Renal pelvis (tissue), 4 donors: ENCODE measurements around the gene MRNIP. TPM values are rescaled to one million over a fixed set of nuclear protein-coding genes. Genes with fewer than 3 reads are reported as not detected.
"Not testable (repeated sequence)": the region's sequence is repeated elsewhere in the genome, so short reads cannot be mapped to it uniquely, and the experiment has no call there.

Experiments
- DNase-seq: peaks from one replicate; pipeline ENCODE4 v3.0.0-alpha.2; 2013
- polyA plus RNA-seq, 3 donors: library from polyadenylated mRNA; unstranded; fragments of 120-200 nt; gene quantifications; one replicate each; pipeline ENCODE4 v1.2.1, GENCODE V29; 2013; ENCODE audit not compliant: insufficient read length in 3 of 3

Gene MRNIP
- polyA plus RNA-seq, 3 donors = 30.4 to 53.8 (median 50.4) TPM

- no peak for DNase-seq
These were observed 15.5 kb upstream of the MRNIP start for GRCh38 chr5:179874136-179874535.

DNA sequence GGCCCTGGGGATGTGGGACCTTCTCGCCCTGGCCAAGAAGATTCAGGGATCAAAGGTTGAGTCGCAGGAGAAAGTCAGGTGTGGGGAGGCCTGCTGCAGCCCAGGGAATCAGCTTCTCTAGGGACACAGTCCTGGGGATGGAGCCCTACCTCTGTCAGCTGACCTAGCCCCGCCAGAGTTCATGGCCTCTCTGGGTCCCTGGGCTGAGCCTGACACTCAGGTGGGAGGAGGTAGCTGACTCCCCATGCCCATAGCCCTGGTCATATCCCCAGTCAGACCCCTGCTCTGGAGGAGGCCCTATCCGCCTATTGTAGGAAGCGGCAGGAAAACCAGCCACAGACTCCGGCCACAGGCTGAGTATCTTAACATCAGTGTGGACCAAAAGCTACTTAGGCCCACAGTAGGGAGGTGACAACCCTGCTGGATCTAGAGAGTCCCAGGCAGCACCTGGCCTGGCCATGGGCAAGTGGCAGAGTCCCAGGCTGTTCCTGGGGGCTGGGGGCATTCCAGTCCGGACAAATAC, 15.0 kb upstream of the MRNIP start:
- DNase-seq = no peak

DNA sequence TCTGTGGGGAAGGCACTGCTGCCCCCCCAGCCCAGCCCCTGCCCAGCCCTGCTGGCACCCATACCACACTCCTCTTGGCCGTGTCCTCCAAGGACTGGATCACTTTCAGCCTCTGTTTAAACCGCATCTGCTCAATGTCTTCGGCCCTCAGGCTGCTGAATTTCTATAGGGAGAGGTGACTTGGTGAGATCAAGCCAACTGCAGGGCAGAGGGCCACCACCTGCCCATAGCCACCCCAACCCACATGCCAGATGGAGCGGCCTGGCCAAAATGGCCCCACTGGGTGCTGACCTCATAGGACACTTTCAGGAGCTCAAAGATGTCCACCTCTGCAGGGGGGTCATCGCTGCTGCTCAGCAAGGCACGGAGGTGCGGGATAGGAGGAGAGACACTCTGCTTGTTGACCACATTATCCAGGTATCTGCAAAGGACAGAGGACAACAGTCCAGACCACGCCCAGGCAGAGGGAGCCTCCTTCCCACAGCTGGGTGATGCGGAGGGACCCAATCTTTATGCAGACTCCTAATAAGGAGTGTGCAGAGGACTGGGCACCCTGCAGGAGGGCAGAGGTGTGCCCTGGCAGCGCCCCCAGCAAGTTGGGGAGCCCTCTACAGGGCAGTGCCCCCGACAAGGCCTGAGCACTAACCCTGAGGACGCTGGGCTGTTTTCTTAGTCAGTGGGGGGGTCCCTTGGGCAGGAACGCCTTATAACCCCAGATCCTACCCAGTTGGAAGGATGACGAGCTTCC, 14.4 kb upstream of the MRNIP start:
- DNase-seq = no peak

DNA sequence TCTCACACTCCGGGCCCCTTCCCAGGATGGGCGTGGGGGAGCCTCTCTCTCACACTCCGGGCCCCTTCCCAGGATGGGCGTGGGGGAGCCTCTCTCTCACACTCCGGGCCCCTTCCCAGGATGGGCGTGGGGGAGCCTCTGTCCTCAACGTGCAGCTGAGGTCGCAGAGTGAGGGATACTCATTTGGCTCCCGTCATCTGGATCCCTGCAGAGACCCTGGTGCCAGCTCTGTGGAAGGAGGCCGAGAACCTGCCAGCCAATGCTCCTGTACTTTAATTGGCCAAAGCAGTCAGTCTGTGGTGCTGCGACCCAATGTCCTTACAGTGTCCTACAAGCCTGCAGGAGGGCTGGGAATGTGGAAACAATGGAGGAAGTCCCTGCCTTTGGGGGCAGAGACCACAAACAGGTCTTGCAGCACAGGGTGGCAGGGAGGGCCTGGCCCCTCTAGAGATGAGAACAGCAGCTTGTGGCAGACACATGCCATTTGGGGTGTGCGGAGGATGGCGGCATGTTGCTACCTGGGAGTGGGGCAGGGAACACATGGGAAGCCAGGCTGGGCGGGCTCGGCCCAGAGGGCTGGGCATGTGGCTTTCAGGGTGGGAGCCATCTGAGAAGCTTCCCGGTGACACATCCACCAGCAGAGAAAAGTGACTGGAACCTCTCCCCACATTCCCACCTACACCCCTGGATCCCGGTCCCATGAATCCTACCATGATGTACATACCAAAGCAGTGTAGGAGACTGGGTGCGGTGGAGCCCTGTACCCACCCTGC, 13.6 kb upstream of the MRNIP start:
- DNase-seq = no peak

GRCh38 chr5:179871533-179871932, 12.9 kb upstream of the MRNIP start:
- DNase-seq = not testable (repeated sequence)

DNA sequence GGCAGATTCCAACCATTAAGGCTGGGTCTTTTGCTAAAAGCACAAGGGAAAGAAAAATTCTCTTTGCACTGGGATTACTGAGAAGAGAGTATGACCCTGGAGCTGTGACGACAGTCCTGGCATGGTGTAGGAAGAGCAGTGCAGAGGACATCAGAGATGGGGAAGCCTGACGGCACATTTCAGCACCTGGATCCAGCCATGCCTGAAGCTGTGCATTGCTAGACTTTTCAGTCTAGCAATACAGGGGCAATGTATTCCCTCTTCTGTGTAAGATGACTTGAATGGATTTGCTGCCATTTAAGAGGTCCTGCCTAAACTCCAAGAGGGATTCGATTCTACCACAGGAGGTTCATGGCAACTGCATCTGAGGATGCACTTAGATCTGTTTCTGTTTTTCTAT, 12.3 kb upstream of the MRNIP start:
- no peak for DNase-seq

GRCh38 chr5:179870403-179870903, 11.8 kb upstream of the MRNIP start:
- DNase-seq = peak; percentile 30

DNA sequence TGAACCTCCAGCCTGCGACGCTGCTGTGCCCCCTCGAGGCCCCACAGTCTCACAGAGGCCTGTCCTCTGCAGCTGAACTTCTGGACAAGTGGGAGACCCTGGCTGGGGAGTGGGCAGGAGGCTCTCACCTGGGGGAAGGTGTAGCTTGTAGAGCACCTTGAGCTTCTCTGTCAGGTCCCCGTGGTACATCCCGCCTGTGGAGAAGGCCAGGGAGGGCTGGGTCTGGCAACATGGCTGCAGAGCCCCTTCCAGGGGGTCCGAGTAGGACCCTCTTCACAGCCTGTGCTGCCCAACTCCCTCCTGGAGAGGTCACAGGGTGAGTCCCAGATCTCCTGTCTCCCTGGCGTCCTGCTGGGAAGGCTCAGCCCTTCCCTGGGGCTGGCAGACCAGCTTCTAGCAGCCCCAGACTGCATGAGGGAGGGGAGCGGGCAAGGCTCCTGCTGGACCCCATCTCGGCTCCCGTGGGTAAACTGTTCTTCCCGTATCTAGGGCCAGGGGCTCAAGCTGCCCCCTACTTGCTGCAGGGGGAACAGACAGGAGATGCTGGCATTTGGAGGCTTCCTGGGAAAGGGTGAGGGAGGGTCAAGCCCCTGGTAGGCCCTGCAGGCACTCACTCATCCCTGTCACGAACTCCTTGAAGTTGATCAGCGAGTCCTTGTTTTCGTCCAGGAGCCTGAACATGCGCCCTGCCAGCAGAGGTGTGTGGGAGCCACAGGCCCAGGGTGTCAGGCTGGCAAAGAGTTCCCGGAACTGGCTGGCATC, 11.2 kb upstream of the MRNIP start:
- no peak for DNase-seq

DNA sequence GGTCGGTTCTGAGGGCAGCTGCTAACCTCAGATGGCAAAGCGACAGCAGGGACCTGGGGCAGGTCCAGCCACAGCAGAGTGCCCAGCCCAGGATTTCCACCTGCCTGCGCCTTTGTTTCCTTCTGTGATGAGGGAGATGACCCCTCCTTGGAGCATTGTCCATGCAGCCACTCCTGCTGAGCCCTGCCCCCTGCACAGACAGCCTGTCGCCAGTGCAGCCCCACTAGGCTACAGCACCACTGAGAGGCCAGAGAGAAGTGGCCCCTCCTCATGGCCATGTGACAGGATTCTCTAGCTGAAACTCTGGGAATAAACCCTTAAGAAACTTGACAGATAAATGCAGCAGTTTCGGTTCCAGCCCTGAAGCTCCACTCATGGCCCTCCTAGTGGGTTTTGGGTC, 10.5 kb upstream of the MRNIP start:
- DNase-seq = no peak

GRCh38 chr5:179868541-179868940, 9.9 kb upstream of the MRNIP start:
- no peak for DNase-seq

DNA sequence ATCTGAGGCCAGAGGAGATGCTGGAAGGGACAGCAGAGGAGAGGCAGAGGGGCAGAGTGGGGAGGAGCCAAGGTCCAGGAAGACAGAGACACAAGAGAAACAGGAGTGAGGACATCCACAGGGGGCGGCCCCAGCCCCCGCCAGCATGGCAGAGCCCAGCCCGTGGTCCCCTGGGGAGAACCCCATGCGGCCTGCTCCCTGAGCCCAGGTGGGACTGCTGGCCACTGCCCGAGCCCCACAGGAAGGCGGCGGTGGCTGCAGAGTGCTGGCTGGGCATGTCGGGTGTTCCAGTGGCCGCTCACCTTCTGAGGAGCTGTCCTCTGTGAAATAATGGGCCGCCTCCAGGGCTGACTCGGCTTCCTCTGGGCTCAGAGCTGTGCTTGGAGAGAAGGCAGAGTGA, 8.9 kb upstream of the MRNIP start:
- DNase-seq = no peak

- no peak for DNase-seq
These were observed 8.5 kb upstream of the MRNIP start for GRCh38 chr5:179867079-179867465.

DNA sequence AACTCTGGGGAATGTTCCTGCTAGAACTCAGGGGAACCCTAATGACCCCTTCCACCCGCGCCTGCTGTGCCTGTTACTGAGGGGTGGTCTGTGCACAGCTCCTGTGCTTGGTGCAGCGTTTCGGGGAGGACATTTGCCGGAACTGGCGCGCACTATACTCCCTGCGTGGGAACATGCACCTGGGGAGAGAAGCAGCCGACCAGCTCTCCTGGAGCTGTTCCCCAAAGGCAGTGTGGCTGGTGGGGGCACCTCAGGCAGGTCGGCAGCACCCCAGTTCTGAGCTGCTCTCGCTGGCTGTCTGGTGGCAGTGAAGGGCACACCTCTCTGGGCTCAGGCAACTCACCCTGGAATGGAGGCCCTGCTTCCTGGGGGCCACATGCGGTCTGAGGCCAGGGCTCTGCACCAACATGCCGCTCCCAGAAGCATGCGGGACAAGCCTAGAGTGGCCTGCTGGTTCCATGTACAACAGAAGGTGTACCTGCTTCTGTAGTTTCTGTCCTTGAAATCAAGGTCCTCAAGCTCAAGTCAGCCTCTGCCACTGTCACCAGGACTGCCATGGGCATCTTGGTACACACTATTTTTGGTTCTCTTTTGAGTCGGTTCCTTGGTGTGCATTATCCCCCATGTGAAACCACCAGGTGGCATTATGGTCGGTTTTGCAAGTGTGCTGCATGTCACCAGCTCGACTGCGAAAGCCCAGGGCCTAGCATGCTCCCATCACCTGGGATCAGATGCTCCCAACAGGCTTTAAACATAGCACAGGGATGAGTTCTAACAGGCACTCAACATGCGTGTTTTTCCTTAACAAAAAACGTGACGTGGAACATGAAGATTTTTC, 7.8 kb upstream of the MRNIP start:
- DNase-seq = no peak

- no peak for DNase-seq
These were observed 7.0 kb upstream of the MRNIP start for GRCh38 chr5:179865491-179866240.

DNA sequence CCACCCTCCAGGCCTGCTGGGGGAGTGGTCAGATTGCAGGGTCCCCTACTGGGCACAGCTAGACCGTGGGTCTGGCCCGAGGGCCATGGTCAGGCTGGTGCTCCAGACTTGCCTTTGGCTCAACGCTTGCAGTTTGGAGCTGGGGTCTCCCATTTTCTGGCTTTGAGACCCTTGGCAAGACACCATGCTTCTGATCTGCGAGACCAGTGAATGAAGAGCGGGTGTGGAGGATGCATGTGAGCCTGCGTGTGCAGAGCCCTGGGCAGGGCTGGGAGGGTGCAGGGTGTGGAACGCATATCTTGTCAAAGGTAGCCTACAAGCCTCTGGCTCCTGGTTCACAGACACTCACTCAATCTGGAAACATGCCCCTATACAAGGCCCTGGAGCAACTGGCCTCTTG, 6.1 kb upstream of the MRNIP start:
- DNase-seq = no peak

GRCh38 chr5:179863449-179864085, 5.0 kb upstream of the MRNIP start:
- DNase-seq = no peak

GRCh38 chr5:179862891-179863290, 4.3 kb upstream of the MRNIP start:
- DNase-seq = no peak

GRCh38 chr5:179862296-179862695, 3.7 kb upstream of the MRNIP start:
- no peak for DNase-seq

GRCh38 chr5:179860301-179860700, 1.7 kb upstream of the MRNIP start:
- DNase-seq = no peak

- DNase-seq = peak; percentile 38
These were observed 404 bp downstream of the MRNIP start for GRCh38 chr5:179858241-179858585.
